ENCODE measurements around the gene SLC45A1.

The SLC45A1 gene

GRCh38 chr1:8338526-8339202, 20.8 kb downstream of the SLC45A1 start:
- no peak for DNase-seq

GRCh38 chr1:8339203-8339600, 21.3 kb downstream of the SLC45A1 start:
- no peak for DNase-seq

- no peak for DNase-seq
Observed at GRCh38 chr1:8340448-8340847, 22.5 kb downstream of the SLC45A1 start.

GRCh38 chr1:8342325-8342724, 24.4 kb downstream of the SLC45A1 start:
- no peak for DNase-seq

GRCh38 chr1:8343044-8343443, 25.1 kb downstream of the SLC45A1 start:
- no peak for DNase-seq

GRCh38 chr1:8343464-8344001, 25.6 kb downstream of the SLC45A1 start:
- DNase-seq: no peak

GRCh38 chr1:8344893-8345507, 27.1 kb downstream of the SLC45A1 start:
- DNase-seq: no peak

- no peak for DNase-seq
Observed at GRCh38 chr1:8345621-8346415, 27.9 kb downstream of the SLC45A1 start.

GRCh38 chr1:8347635-8348034, 29.7 kb downstream of the SLC45A1 start:
- no peak for DNase-seq

GRCh38 chr1:8348047-8348776, 30.3 kb downstream of the SLC45A1 start:
- no peak for DNase-seq

- DNase-seq: peak; percentile 72 to 74
Observed at GRCh38 chr1:8348777-8349472, 31.0 kb downstream of the SLC45A1 start.

GRCh38 chr1:8349473-8349865, 31.6 kb downstream of the SLC45A1 start:
- no peak for DNase-seq

GRCh38 chr1:8349961-8350360, 32.0 kb downstream of the SLC45A1 start:
- DNase-seq: no peak

- no peak for DNase-seq
Observed at GRCh38 chr1:8350914-8351684, 33.2 kb downstream of the SLC45A1 start.

GRCh38 chr1:8351693-8352470, 34.0 kb downstream of the SLC45A1 start:
- peak; percentile 29 to 31 for DNase-seq

- DNase-seq: no peak
Observed at GRCh38 chr1:8352471-8352845, 34.5 kb downstream of the SLC45A1 start.

GRCh38 chr1:8352886-8353785, 35.2 kb downstream of the SLC45A1 start:
- DNase-seq: no peak

- no peak for DNase-seq
Observed at GRCh38 chr1:8354038-8354437, 36.1 kb downstream of the SLC45A1 start.

GRCh38 chr1:8355439-8356255, 37.7 kb downstream of the SLC45A1 start:
- DNase-seq: no peak

All from activated CD4-positive, alpha-beta T cell treated with anti-CD3 and anti-CD28 coated beads, Interleukin-2, amount 50 U/mL, for 48 hours (primary cell).